GM06990 (cell line): ENCODE data around the gene MAPKAPK2.

Source experiments
- DNase-seq: peaks from one replicate; pipeline ENCODE4 v3.0.0-alpha.2; 2011; ENCODE audit not compliant: insufficient read length; ENCODE audit errors: extremely low read depth
- H3K27me3 ChIP-seq: replicated peaks from 2 replicates; pipeline ENCODE4 v1.6.0; 2011; ENCODE audit warnings: low read length; ENCODE audit not compliant: control insufficient read depth, insufficient read depth
- H3K36me3 ChIP-seq: 2 replicates; pipeline ENCODE4 v1.5.1; 2011; ENCODE audit warnings: low read length; ENCODE audit not compliant: control insufficient read depth, insufficient read depth
- H3K4me3 ChIP-seq: replicated peaks from 2 replicates; pipeline ENCODE4 v1.5.1; 2011; ENCODE audit warnings: low read depth, mild to moderate bottlenecking, control low read depth, low read length
- CTCF ChIP-seq: IDR thresholded peaks from 2 replicates; pipeline ENCODE4 v1.5.1; 2011; ENCODE audit warnings: low read length, control low read depth, mild to moderate bottlenecking, inconsistent platforms; ENCODE audit not compliant: insufficient read depth, poor library complexity, severe bottlenecking

Gene MAPKAPK2

GRCh38 chr1:206727981-206728696, 43.4 kb downstream of the MAPKAPK2 start:
- H3K36me3 ChIP-seq: peaks cover 37% of the 10 kb centered on the region
- H3K27me3 ChIP-seq: no peaks in the 10 kb centered on the region
- DNase-seq: no peak
- H3K4me3 ChIP-seq: no peak overlapping the region
- TF ChIP-seq CTCF: no peak

GRCh38 chr1:206728697-206728987, 43.9 kb downstream of the MAPKAPK2 start:
- TF ChIP-seq CTCF: no peak
- Histone ChIP-seq H3K36me3 (peaks cover 39% of the 10 kb centered on the region), H3K4me3 (no peak overlapping the region), H3K27me3 (no peaks in the 10 kb centered on the region)
- DNase-seq: no peak

DNA sequence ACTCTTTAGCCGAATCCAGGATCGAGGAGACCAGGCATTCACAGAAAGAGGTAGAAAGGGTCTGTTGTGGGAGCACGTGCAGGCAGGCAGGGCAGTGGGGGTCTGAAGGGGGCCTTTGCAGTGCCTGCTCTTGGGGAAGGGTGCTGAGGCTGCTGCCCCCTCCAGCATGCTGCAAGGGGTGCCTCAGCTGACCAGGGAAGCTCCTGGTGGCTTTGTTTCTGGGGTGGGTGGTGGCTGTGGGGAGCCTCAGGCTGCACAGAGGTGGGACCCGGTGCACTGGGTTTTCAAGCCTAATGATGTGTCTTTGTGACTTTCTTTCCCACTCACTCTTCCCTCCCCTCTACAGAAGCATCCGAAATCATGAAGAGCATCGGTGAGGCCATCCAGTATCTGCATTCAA, 44.3 kb downstream of the MAPKAPK2 start:
- Histone ChIP-seq H3K36me3 (peaks cover 41% of the 10 kb centered on the region), H3K4me3 (no peak overlapping the region), H3K27me3 (no peaks in the 10 kb centered on the region)
- DNase-seq: no peak
- TF ChIP-seq CTCF: no peak

GRCh38 chr1:206729507-206729906, 44.8 kb downstream of the MAPKAPK2 start:
- no peak for TF ChIP-seq CTCF
- H3K36me3 ChIP-seq: peaks cover 41% of the 10 kb centered on the region
- no peak for DNase-seq
- H3K4me3 ChIP-seq: no peak overlapping the region
- H3K27me3 ChIP-seq: no peaks in the 10 kb centered on the region

DNA sequence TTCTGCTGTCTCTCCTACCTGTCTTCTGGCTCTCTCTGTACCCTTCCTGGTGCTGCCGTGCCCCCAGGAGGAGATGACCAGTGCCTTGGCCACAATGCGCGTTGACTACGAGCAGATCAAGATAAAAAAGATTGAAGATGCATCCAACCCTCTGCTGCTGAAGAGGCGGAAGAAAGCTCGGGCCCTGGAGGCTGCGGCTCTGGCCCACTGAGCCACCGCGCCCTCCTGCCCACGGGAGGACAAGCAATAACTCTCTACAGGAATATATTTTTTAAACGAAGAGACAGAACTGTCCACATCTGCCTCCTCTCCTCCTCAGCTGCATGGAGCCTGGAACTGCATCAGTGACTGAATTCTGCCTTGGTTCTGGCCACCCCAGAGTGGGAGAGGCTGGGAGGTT, 47.8 kb downstream of the MAPKAPK2 start:
- H3K36me3 ChIP-seq: peaks cover 51% of the 10 kb centered on the region

More for the DNA sequence above, 47.8 kb downstream of the MAPKAPK2 start:
- TF ChIP-seq CTCF: no peak
- no peak for DNase-seq
- Histone ChIP-seq H3K4me3 (no peak overlapping the region), H3K27me3 (no peaks in the 10 kb centered on the region)
